Cerebellar nuclear complex (tissue), 1 donor: Measurements from ENCODE around the gene INO80.

Experiments
- DNase-seq, 2 experiments: peaks; one replicate each; lab custom pipeline; 2025; lab: John Stamatoyannopoulos, UW

INO80 gene

DNA sequence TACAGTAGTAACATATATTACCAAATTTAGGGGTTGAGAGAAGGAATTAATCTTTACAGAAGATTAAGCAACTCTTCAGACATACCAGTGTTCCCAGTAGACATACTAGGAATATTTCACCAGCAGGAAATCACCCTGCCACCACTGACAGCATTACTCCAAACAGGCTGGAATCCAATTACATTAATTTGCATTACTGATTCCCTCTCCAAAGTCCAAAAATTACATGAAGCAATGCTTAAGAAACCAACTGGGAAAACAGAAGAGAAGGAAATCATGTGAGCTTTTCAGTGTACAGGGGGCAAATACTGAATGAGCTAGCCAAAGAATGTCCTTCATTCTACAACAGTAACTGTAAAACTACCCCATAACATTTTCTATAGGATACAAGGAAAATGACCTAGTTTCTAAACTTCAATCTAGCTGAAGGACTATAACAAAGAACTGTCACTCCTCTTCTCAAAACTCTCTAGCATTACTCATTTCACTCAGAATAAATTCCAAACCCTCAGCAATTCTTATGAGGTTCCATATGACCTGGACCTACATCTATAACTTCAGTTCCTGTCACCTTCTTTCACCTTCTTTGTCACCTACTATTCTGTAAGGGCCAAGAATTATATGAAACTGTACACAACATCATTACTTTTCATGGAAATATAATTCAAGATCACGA, 72.7 kb downstream of the INO80 start:
- DNase-seq: no peak

DNA sequence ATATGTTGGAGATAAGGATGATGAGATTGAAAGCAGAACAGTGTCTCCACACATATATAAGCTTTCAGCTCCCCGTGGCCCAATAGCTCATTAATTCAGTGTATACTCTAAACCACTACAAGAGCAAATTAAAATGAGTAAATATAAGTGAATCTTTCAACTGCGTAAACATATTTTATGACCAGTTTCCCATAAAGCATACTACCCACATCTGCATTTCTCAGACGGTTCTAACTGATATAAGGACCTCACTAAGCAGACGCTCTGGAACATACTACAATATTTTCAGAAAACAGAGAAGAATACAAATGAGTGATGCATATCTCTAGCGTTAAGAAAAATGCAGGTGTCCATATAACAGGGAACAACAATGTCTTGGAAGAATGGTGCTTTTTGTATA, 73.2 kb downstream of the INO80 start:
- DNase-seq: no peak

DNA sequence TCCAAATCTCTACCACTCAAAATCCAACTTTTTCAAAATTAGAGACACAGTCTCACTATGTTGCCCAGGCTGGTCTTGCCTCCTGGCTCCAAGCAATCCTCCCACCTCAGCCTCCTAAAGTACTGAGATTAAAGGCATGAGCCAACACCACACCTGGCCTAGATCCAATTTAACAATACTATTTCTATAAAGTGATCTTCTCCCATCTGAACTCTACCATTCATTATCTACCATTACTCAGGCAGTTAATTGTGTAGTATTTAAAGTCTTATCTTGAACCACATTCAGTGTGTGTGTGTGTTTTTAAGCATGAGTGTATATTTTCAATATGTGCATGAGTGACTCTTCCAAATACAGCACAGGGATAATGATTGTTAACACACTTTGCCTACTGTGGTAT, 77.0 kb downstream of the INO80 start:
- DNase-seq: no peak

DNA sequence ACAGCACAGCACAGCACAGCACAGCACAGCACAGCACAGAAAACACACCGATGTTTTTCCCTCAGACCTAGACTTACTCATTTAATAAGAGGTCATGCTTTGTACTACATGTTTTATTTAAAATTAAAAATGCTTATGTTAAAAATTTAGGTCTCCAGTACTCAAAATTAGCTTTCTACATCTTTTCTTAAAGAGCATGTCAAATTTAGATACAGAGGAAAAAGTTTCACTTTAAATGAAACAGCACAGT, 84.1 kb downstream of the INO80 start:
- DNase-seq: no peak

DNA sequence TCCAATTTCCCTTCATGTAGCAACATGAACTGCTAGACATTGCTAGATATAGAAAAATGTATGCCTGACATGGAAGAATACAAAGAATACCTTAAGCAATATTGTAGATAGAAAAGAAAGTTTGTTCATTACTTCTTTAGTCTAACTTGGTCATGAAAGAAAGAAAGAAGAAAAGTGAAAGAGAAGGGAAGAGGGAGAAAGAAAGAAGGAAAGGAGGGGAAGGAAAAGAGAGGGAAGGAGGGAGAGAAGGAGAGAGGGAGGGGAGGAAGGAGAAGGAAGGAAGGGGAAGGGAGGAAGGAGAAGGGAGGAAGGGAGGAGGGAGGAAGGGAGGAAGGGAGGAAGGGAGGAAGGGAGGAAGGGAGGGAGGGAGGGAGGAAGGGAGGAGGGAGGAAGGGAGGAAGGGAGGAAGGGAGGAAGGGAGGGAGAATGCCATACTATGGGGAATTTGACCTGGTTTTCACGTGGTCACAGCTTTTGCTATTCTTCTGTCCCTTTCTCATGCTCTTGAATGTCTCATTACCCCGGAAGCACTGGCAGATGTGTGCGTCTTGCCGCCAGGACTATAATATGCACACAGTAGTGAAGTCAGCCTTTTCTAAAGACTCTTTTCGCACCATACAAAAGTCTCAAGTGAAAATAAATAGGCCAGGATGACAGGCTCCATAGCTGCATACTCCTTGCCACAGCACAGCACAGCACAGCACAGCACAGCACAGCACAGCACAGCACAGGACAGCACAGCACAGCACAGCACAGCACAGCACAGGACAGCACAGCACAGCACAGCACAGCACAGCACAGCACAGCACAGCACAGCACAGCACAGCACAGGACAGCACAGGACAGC, 84.6 kb downstream of the INO80 start:
- no peak for DNase-seq

DNA sequence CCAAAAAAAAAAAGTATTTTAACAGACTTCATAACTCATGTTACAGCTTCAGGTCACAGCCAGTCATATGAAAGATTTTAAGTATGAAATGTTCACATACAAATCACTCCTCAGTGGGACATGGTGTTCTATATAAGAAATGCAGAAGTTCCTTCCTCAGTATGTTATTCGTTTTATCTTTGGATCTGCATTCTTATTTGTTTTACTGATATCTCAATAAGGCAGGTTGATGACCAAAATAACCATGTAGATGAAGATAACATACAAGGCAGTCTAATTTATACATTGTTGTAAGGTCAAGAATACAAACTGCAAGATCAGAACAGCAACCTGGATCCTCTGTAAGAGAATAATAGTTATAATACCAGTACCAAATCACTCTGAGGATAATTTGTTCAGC, 87.2 kb downstream of the INO80 start:
- no peak for DNase-seq

DNA sequence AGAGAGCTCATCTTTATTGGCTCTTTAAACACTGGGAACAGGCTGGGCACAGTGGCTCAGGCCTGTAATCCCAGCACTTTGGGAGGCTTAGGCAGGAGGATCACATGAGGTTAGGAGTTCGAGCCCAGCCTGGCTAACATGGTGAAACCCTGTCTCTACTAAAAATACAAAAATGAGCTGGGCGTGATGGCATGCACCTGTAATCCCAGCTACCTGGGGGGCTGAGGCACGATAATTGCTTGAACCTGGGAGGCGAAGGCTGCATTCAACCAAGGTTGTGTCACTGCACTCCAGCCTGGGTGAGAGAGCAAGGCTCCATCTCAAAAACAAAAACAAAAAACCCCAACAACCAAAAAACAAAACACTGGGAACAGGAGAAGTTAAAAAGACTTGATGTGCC, 90.7 kb downstream of the INO80 start:
- no peak for DNase-seq

DNA sequence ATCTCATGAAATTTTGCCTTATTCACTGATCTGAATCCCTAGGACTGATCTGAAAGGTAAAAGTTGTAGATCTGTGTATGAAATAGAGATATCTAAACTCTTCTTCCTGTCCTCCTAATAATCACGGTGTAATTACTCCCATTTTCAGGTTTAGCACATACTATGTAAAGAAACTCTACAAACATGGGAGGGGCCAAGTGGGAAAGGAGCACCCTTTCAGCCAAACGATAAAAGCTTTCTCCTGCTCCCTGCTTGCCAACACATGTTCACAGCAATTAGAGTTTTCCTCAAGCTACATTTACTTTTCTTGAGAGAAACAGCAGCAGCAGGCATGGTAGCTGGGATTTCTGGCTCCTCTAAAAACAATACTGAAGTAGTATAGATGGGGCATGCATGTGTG, 91.2 kb downstream of the INO80 start:
- no peak for DNase-seq

DNA sequence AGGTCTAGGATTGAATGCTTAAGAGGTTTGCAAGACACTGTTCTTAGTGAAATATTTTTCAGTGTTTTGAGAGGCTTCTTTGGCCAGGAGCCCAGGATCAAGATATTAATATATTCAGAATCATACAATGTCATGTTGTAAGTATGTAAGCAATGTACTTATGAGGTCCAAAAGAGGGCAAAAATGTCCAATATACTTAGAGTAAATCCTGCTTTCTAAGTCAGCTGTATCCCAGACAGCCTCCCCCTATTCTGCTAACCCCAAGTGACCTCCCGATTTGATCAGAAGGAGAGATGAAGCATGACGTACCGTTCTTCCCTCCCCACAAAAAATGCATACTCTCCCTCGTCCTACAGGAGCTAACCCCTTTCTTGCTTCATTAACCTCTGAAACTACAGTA, 91.9 kb downstream of the INO80 start:
- DNase-seq: no peak

DNA sequence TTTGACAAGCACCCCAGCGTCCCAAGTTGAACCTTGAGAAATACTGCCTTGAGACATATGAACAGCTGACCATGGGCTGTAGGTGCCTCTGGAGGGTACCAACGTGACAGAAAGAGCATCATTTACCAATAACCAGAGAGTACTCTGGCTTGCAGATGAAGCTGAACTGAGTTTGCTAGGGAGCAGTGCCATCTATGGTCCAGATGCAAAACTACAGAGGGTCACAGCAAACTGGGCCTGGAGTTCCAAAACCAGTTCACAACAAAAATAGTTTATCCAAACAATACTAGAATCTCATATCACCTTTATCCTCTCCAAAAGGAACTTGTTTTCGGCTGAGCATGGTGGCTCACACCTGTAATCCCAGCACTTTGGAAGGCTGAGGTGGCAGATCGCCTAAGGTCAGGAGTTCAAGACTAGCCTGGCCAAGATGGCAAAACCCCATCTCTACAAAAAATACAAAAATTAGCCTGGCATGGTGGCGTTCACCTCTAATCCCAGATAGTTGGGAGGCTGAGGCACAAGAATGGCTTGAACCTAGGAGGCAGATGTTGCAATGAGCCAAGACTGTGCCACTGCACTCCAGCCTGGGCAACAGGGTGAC, 93.5 kb downstream of the INO80 start:
- no peak for DNase-seq

DNA sequence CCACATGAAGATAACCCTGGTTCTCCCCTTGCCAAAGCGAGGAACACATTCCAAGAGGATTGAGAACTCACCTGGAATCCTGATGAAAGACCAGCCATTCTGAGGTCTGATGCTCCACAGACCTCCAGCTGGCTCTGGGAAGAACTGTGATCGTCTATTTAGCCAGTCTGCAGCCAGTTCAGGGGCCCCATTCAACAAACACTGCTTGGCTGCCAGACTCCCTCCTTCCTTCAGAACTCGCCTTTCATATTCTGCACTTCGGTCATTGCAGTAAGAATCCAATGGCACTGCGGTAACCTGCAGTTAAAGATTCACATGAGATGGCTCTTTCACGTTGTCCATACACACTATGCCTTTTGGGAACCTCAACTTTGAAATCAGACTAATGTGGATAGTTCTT, 95.3 kb downstream of the INO80 start:
- DNase-seq: no peak

DNA sequence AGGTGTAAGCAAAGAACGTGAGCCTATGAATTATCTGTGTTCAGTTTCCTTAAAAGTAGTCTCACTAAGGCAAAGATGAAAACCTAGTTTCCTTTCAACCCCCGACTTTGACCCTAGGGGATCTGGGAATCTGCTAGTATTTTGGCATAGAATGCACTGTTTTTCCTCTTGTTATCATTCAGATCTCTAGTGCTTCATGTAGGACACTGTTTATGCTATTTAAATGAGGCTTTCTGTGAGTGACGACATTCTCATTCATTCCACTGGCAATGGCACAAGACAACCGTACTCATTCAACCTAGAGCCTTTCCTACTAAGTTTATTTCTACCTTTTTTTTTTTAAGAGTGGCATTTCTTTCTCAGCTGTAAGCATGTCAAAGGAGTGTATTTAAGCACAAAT, 95.8 kb downstream of the INO80 start:
- DNase-seq: no peak

DNA sequence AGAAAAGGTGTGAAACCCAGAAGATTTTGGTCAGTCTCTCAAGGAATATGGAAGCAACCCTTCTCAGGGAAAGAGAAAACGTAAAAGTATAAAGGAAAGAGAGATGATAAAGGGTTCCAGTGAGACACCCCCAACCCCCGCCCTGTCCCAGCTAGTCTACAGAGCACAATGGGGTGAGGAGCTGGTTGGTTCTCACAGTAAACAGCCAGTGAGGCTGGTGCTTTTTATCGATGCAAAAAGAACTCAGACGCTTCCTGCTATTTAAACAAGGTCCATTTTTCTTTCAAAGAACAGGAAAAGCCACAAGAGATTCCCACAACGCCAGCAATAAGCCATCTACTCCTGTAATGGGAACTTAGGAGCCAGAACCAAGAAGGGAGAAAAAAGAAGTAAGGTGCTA, 96.9 kb downstream of the INO80 start:
- no peak for DNase-seq

DNA sequence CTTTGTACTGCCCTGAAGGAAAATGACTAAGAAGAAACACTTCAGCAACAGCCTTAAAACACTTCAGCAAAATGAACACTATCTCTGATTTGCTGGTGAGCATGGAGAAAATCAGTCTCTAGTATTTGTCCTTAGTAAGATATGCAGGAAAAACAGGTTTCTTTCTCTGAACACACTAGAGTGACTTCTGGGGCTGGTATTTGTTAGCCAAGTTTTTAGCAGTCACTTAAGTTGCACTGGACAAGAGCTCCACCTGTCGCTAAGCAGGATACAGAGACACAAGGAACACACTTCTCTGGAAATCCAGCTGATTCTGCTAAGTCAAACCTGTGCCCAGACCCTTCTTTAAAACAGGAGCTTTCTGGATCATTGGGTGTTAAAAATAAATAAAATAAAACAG, 97.5 kb downstream of the INO80 start:
- no peak for DNase-seq

DNA sequence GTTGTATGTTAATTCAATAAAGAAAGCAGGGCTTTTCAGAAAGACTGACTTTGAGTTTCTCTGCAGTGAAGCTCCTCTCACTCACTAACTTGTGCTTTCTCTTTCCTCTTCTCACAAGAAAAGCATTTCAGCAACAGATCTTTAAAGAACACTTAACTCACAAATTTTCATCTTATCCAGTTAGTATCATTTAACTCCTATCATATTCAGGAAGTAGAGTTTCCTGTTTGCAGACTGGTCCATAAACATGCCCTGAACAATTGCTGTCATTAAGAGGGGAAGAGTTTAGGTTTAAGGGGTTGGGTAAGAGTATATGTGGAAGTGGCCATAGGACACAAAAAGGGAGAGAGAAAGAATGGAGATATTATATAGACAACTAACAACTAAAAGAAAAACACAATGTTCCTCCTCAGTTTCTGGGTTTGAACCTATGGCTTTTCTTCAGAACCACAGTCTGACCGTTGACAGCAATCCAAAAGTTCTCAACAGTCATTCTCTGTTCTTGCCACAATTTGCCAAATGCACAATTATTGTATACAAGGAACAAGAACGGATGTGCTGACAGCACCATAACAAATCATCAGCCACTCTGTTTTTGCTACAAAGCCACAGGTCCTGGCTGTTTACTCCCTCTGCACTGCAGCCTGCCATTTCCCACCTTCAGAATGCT, 98.9 kb downstream of the INO80 start:
- DNase-seq: no peak

DNA sequence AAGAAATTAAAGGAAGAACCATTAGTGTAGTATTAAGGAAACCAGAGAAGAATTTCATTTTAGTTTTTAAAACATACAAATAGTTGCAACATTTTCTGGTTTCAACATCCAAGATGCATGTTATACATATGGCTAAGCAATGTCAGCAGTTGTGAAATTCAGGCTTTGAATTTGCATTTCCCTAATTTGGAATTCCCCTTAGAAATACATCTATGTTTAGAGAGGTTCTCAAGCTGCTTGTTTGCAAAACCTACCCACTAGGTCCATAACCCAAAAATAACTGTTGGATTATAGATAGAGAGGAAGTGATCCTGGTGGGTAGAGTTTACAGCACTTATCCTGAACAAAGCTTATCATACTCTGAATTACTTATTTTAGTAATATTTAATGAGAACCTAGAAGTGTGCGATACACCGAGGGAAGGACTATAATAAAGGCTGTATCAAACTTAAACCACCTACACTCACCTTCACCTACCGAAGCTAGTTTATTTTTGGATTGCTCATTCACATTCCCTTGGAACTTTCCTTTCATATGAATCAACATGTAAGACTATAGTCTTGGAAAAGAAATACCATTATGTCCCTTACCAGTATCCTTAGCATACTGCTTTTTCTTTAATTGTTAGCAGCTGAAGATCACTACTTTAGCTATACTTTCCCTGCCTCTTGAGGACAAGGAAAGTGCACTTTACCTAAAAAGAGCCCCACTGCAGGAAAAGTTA, 102.2 kb downstream of the INO80 start:
- DNase-seq: no peak

DNA sequence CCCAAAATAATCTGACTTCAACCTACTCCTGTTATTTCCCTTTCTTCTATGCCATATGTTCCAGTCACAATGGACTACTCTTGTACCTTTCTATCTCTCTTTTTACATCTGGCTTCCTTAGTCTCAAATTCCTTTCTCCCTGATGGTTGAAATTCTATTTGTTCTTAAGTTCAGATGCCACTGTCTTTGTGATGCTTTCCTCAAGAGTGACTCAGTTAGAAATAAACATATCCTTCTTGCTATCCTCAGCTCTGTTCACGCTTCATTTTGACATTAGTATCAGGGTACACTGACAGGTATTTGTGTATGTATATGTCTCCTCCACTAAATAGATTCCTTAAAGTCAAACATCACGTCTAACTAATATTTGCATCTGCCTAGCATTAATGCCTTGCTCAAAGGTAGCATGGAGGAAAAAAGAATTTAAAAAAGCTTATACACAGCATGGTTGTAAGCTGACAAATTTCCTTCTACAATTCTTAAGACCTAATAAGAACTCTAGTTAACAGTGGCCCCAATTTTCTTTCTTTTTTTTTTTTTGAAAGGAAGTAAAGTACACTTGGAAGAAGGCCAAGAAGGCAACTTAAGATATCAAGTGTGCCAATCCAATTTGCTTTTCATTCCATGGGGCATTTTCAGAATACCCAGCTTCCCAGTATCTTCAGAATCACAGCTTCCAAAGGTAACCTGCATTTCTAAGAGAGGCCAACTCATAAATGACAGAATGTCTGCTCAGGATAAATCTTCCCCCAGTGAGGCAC, 104.8 kb downstream of the INO80 start:
- no peak for DNase-seq

DNA sequence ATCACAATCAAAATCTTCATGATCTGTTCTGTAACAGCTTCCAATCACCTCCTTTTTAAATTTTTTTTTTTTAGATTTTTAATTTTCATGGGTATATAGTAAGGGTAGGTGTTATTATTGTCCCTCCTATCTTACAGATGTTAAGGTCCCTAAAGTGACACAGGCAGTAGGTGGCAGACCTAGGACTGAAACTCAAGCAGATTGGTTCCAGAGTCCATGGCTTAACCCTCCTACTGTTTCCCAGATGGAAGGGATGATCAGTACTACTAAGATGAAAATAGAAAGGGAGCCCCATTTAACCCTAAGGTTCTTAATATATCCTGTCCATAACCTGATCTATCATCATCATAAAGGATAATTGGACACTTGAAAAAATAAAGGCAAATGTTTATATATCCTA, 105.7 kb downstream of the INO80 start:
- DNase-seq: no peak

DNA sequence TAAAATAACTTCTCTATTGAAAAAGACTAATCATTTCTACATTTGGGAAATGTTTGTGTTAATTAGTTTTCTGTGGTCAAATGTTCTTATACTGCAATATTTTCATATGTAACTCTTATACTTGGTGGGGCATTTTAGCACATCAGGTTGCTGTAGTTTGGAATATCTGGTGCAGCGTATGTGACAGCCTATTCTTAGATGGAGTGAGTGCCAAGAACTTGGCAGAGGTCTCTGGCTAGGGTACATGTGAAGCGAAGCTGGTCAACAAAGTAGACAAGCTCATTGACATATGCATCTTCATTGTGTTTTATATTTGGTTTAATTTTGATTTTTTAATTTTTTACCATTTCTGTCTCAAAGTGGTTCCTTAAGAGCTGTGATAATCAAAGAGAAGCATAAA, 109.6 kb downstream of the INO80 start:
- no peak for DNase-seq

DNA sequence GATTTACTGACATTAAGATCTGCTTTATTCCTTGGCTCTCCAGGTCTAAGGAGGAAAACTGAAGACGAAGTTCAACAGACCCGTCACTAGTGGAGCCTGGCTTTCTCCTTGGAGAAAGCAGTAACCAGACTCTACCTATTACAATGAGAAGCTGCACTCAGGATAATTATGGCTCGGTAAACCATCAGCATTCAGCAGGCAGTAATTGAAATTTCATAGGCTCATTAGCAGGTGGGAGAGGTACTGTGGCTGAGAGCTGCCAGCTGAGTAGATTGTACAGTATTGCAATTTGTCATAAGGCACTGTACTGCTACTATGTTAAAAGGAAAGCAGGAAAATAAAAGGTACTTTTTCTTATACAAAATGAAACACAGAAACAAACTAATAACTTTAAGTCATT, 111.6 kb downstream of the INO80 start:
- DNase-seq: no peak

DNA sequence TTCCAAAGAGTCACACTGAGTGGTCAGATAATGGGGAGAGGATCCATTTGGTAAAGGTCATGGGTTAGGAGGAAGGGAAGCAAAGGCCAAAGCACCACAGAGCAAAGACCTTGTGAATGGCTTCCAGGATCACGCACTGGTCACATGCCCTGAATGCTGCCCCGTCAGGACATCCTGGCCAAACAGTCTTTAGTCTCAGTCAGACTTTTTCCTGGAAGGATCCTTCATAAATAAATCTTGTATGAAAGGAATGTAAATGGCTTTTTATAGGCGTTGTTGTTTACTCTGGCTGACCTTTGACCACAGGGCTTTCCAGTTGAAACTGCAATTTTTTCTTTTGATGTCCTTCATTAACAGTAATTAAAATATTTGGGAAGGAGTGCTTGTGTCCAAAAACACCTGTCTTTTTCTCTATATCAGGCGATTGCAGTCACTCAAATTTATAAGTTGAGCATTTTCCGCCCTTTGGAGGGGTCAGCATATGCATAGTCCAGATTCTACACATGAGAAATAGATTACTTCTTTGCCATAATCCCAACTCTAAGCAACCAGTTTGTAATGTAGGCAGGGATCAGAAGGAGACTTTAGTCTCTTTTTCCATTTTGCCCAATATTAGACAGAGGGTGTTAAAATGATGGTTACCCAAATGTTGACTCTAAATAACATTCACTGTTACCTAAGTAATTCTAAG, 114.4 kb downstream of the INO80 start:
- no peak for DNase-seq
